Measurements from ENCODE around the gene PMAIP1. TPM values are rescaled to one million over a fixed set of nuclear protein-coding genes. Genes with fewer than 3 reads are reported as not detected.

PMAIP1 gene
- total and polyA plus RNA-seq, 5 donors from 2014 or later = 23.3 to 326 (median 69.1) TPM

DNA sequence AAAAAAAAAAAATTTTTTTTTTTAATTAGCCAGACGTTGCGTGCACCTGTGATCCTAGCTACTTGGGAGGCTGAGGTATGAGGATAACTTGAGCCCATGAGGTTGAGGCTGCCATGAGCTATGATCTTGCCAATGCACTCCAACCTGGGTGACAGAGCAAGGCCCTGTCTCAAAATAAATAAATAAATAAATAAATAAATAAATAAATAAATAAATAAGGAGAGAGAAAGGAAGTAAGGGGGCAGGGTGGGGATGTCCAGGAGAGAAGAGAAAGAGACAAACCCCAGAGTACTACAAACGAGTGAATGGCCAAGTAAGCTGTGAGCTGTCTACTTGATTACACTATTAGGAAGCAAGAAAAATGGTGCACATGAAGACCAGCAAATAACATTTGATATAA, 7.7 kb upstream of the PMAIP1 start:
- ATAC-seq (ENCODE audit: low read depth in 2 of 2) (no peak), DNase-seq (no peak)
- H3K36me3 Mint-ChIP-seq = no peaks in the 10 kb centered on the region
- no peaks in the 10 kb centered on the region for H3K4me1 ChIP-seq (ENCODE audit: control insufficient read depth, insufficient read depth, low read length, poor library complexity, severe bottlenecking)
- H3K4me3 Mint-ChIP-seq = no peak overlapping the region
- H3K9me3 ChIP-seq (ENCODE audit: control insufficient read depth in 2 of 2, low read length in 2 of 2) = no peaks in the 10 kb centered on the region
- H3K27me3 Mint-ChIP-seq = no peaks in the 10 kb centered on the region
- H3K4me1 Mint-ChIP-seq = peaks cover 0 to 11% (median 3%) of the 10 kb centered on the region in 4 donors
- H3K9me3 Mint-ChIP-seq = peaks cover 0 to 2% (median 0%) of the 10 kb centered on the region in 7 donors
- H3K27me3 ChIP-seq (ENCODE audit: control insufficient read depth, insufficient read depth, low read length) = no peaks in the 10 kb centered on the region
- H3K4me3 ChIP-seq (ENCODE audit: low read depth, low read length) = no peak overlapping the region
- no peaks in the 10 kb centered on the region for H3K36me3 ChIP-seq (ENCODE audit: control insufficient read depth, insufficient read depth, low read length)
- H3K27ac ChIP-seq (ENCODE audit: insufficient read depth, low read length, poor library complexity, severe bottlenecking) = no peak overlapping the region
- no peak overlapping the region for H3K27ac Mint-ChIP-seq

DNA sequence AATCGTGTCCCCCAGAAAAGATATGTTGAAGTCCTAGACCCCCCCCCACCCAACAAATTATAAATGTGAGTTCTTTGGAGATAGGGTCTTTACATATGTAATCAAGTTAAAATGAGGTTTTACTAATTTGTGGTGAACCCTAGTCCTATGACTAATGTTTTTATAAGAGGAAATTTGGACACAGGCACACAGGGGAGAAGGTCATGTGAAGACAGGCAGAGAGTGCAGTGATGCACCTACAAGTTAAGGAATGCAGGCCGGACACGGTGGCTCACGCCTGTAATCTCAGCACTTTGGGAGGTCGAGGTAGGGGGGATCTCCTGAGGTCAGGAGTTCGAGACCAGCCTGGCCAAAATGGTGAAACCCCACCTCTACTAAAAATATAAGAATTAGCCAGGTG, 5.8 kb upstream of the PMAIP1 start:
- Mint-ChIP-seq H3K27me3 (no peaks in the 10 kb centered on the region), H3K4me3 (no peak overlapping the region), H3K27ac (no peak overlapping the region), H3K36me3 (no peaks in the 10 kb centered on the region), H3K4me1 (peaks cover 4 to 15% (median 9%) of the 10 kb centered on the region in 4 donors), H3K9me3 (no peaks in the 10 kb centered on the region)
- Histone ChIP-seq H3K27ac (ENCODE audit: insufficient read depth, low read length, poor library complexity, severe bottlenecking) (no peak overlapping the region), H3K36me3 (ENCODE audit: control insufficient read depth, insufficient read depth, low read length) (no peaks in the 10 kb centered on the region), H3K9me3 (ENCODE audit: control insufficient read depth in 2 of 2, low read length in 2 of 2) (no peaks in the 10 kb centered on the region), H3K27me3 (ENCODE audit: control insufficient read depth, insufficient read depth, low read length) (no peaks in the 10 kb centered on the region), H3K4me1 (ENCODE audit: control insufficient read depth, insufficient read depth, low read length, poor library complexity, severe bottlenecking) (peaks cover 5% of the 10 kb centered on the region), H3K4me3 (ENCODE audit: low read depth, low read length) (no peak overlapping the region)
- DNase-seq = no peak
- ATAC-seq (ENCODE audit: low read depth in 2 of 2) = no peak

GRCh38 chr18:59897321-59897954, 2.4 kb upstream of the PMAIP1 start:
- Histone ChIP-seq H3K27ac (ENCODE audit: insufficient read depth, low read length, poor library complexity, severe bottlenecking) (no peak overlapping the region), H3K27me3 (ENCODE audit: control insufficient read depth, insufficient read depth, low read length) (no peaks in the 10 kb centered on the region), H3K4me1 (ENCODE audit: control insufficient read depth, insufficient read depth, low read length, poor library complexity, severe bottlenecking) (peaks cover 25% of the 10 kb centered on the region), H3K36me3 (ENCODE audit: control insufficient read depth, insufficient read depth, low read length) (no peaks in the 10 kb centered on the region), H3K4me3 (ENCODE audit: low read depth, low read length) (no peak overlapping the region), H3K9me3 (ENCODE audit: control insufficient read depth in 2 of 2, low read length in 2 of 2) (no peaks in the 10 kb centered on the region)
- DNase-seq (no peak), ATAC-seq (ENCODE audit: low read depth in 2 of 2) (no peak)
- H3K9me3 Mint-ChIP-seq = peaks cover 0 to 2% (median 0%) of the 10 kb centered on the region in 7 donors
- H3K4me3 Mint-ChIP-seq = peak overlapping the region in 1 of 4 donors; percentile 99
- peaks cover 2% of the 10 kb centered on the region for H3K36me3 Mint-ChIP-seq
- peaks cover 19 to 31% (median 24%) of the 10 kb centered on the region in 4 donors for H3K4me1 Mint-ChIP-seq
- H3K27ac Mint-ChIP-seq = no peak overlapping the region
- peaks cover 4% of the 10 kb centered on the region for H3K27me3 Mint-ChIP-seq

DNA sequence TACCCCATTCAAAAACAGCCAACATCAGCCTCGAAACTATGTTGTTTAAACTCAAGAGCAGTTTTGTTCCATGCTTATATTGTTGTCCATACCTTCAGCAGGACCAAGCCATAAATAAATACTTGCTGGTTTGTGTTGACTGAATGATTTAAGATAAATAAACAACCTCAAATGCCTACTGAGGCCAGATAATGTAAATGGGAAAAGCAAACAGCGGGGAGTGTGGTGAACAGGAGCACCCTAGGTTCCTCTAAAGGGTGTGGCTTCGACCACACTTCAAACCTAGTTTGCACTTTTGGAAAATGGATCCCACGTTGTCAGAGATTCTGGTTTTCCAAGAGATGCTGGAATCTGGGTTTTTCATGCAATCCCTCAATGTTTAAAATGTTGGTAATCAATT, 1.7 kb upstream of the PMAIP1 start:
- peaks cover 4% of the 10 kb centered on the region for H3K27me3 Mint-ChIP-seq
- peaks cover 31% of the 10 kb centered on the region for H3K4me1 ChIP-seq (ENCODE audit: control insufficient read depth, insufficient read depth, low read length, poor library complexity, severe bottlenecking)
- no peaks in the 10 kb centered on the region for H3K27me3 ChIP-seq (ENCODE audit: control insufficient read depth, insufficient read depth, low read length)
- H3K36me3 ChIP-seq (ENCODE audit: control insufficient read depth, insufficient read depth, low read length) = no peaks in the 10 kb centered on the region
- DNase-seq (no peak), ATAC-seq (ENCODE audit: low read depth in 2 of 2) (no peak)
- peak overlapping the region; percentile 97 to 99 (median 98) for H3K4me3 Mint-ChIP-seq
- peaks cover 5% of the 10 kb centered on the region for H3K36me3 Mint-ChIP-seq
- H3K4me3 ChIP-seq (ENCODE audit: low read depth, low read length) = no peak overlapping the region
- peaks cover 0 to 2% (median 0%) of the 10 kb centered on the region in 7 donors for H3K9me3 Mint-ChIP-seq
- peak overlapping the region in 2 of 3 donors; percentile 61 to 99 for H3K27ac Mint-ChIP-seq
- no peaks in the 10 kb centered on the region for H3K9me3 ChIP-seq (ENCODE audit: control insufficient read depth in 2 of 2, low read length in 2 of 2)
- peaks cover 25 to 37% (median 28%) of the 10 kb centered on the region in 4 donors for H3K4me1 Mint-ChIP-seq
- no peak overlapping the region for H3K27ac ChIP-seq (ENCODE audit: insufficient read depth, low read length, poor library complexity, severe bottlenecking)

GRCh38 chr18:59898609-59899297, 1.0 kb upstream of the PMAIP1 start:
- Histone ChIP-seq H3K4me1 (ENCODE audit: control insufficient read depth, insufficient read depth, low read length, poor library complexity, severe bottlenecking) (peaks cover 34% of the 10 kb centered on the region), H3K27me3 (ENCODE audit: control insufficient read depth, insufficient read depth, low read length) (no peaks in the 10 kb centered on the region), H3K27ac (ENCODE audit: insufficient read depth, low read length, poor library complexity, severe bottlenecking) (peak overlapping the region; percentile 95), H3K36me3 (ENCODE audit: control insufficient read depth, insufficient read depth, low read length) (no peaks in the 10 kb centered on the region), H3K9me3 (ENCODE audit: control insufficient read depth in 2 of 2, low read length in 2 of 2) (no peaks in the 10 kb centered on the region), H3K4me3 (ENCODE audit: low read depth, low read length) (peak overlapping the region; percentile 91)
- H3K27me3 Mint-ChIP-seq = peaks cover 4% of the 10 kb centered on the region
- peak overlapping the region; percentile 96 to 99 (median 97) for H3K27ac Mint-ChIP-seq
- H3K9me3 Mint-ChIP-seq = peaks cover 0 to 2% (median 0%) of the 10 kb centered on the region in 7 donors
- peaks cover 8% of the 10 kb centered on the region for H3K36me3 Mint-ChIP-seq
- no peak for ATAC-seq (ENCODE audit: low read depth in 2 of 2)
- H3K4me1 Mint-ChIP-seq = peaks cover 27 to 40% (median 29%) of the 10 kb centered on the region in 4 donors
- no peak for DNase-seq
- peak overlapping the region; percentile 97 to 99 (median 98) for H3K4me3 Mint-ChIP-seq

DNA sequence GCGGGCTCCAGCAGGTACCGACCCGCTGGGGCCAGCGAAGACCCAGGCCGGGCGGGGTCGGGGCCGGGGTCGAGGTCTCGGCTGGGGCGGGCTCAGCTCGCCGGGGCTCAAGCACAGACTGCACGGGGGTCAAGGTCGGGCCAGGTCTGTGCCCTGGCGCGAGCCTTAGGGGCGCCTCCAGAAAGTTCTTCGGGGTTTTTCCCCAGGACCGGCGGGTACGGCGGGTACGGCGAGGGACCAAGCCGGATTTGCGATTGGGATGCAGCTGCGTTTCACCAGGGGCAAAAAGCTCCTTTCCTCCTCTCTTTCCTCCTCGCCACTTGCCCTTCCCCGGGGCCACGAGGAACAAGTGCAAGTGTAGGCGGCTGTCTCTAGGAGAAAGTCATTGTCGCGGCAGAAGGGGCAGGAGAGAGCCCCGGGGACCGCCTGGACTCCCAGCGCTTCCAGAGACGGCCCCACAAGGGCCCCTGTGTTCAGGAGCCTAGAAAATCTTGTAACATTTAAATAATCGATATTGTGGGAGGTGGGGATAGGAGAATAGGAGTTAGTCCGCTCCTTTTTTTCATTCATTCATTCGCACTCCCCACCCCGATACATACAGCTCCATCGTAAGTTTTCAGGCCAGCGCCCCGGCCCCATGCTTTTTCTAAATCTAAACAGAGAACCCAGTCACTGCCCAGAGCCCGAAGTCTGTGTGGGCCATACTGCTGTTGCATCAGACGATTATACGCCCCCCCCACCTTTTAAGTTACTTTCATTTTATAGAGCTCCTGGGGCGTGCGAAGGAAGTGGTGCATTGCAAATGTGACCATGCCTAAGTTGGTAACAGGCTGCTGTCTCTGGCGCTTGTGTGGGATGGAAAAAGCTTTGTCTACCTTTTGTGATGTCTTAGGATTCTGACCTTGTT, 679 bp downstream of the PMAIP1 start:
- Histone ChIP-seq H3K27me3 (ENCODE audit: control insufficient read depth, insufficient read depth, low read length) (no peaks in the 10 kb centered on the region), H3K27ac (ENCODE audit: insufficient read depth, low read length, poor library complexity, severe bottlenecking) (peak overlapping the region; percentile 95), H3K4me1 (ENCODE audit: control insufficient read depth, insufficient read depth, low read length, poor library complexity, severe bottlenecking) (peaks cover 51% of the 10 kb centered on the region), H3K36me3 (ENCODE audit: control insufficient read depth, insufficient read depth, low read length) (no peaks in the 10 kb centered on the region), H3K4me3 (ENCODE audit: low read depth, low read length) (peak overlapping the region; percentile 100), H3K9me3 (ENCODE audit: control insufficient read depth in 2 of 2, low read length in 2 of 2) (no peaks in the 10 kb centered on the region)
- Mint-ChIP-seq H3K9me3 (peaks cover 0 to 2% (median 0%) of the 10 kb centered on the region in 7 donors), H3K27me3 (peaks cover 4% of the 10 kb centered on the region), H3K4me1 (peaks cover 31 to 57% (median 42%) of the 10 kb centered on the region in 4 donors), H3K27ac (peak overlapping the region; percentile 96 to 99 (median 98)), H3K4me3 (peak overlapping the region; percentile 98 to 99 (median 98)), H3K36me3 (peaks cover 8% of the 10 kb centered on the region)
- DNase-seq (peak; percentile 59 to 91 (median 78)), ATAC-seq (ENCODE audit: low read depth in 2 of 2) (peak; percentile 60 to 65)

Data from CD4-positive, CD25-positive, alpha-beta regulatory T cell (primary cell).